Astrocyte (in vitro differentiated cells and primary cell): ENCODE data around the gene MACO1. TPM values are rescaled to one million over a fixed set of nuclear protein-coding genes. Genes with fewer than 3 reads are reported as not detected.
A peak's percentile ranks its signal among the peaks of the same experiment; 100 is the strongest.

Experiments
- DNase-seq: peaks from one replicate; pipeline ENCODE4 v3.0.0-alpha.2; 2010; ENCODE audit warnings: low read depth
- FAIRE-seq: peaks from 2 replicates; lab custom pipeline; 2011; peaks lifted over from hg19 to GRCh38; lab: Jason Lieb, UNC
- H2AFZ ChIP-seq: 2 replicates; pipeline ENCODE4 v1.6.0; 2012; ENCODE audit warnings: low read depth, low read length, inconsistent platforms
- H3K27ac ChIP-seq: 2 replicates; pipeline ENCODE4 v1.5.1; 2011; ENCODE audit warnings: low read depth, low read length, inconsistent platforms
- H3K27me3 ChIP-seq: 2 replicates; pipeline ENCODE4 v1.6.0; 2011; ENCODE audit warnings: low read length, inconsistent platforms; ENCODE audit not compliant: insufficient read depth
- H3K36me3 ChIP-seq: 2 replicates; pipeline ENCODE4 v1.5.1; 2011; ENCODE audit warnings: low read length, inconsistent platforms; ENCODE audit not compliant: insufficient read depth
- H3K4me1 ChIP-seq: 2 replicates; pipeline ENCODE4 v1.5.1; 2011; ENCODE audit warnings: low read length, inconsistent platforms; ENCODE audit not compliant: insufficient read depth
- H3K4me2 ChIP-seq: 2 replicates; pipeline ENCODE4 v1.6.0; 2012; ENCODE audit warnings: low read length, inconsistent platforms
- H3K4me3 ChIP-seq: 2 replicates; pipeline ENCODE4 v1.5.1; 2011; ENCODE audit warnings: low read depth, mild to moderate bottlenecking, low read length, inconsistent platforms; ENCODE audit not compliant: insufficient read depth
- H3K79me2 ChIP-seq: 2 replicates; pipeline ENCODE4 v1.6.0; 2012; ENCODE audit warnings: mild to moderate bottlenecking, low read length, inconsistent platforms; ENCODE audit not compliant: insufficient read depth
- H3K9ac ChIP-seq: 2 replicates; pipeline ENCODE4 v1.6.0; 2012; ENCODE audit warnings: mild to moderate bottlenecking, low read length, inconsistent platforms
- H3K9me3 ChIP-seq: 2 replicates; pipeline ENCODE4 v1.5.1; 2012; ENCODE audit warnings: low read depth, mild to moderate bottlenecking, low read length, inconsistent platforms; ENCODE audit not compliant: insufficient read depth
- H4K20me1 ChIP-seq: 2 replicates; pipeline ENCODE4 v1.6.0; 2012; ENCODE audit warnings: low read length, inconsistent platforms; ENCODE audit not compliant: insufficient read depth
- H3K27ac Mint-ChIP-seq: one replicate; pipeline ENCODE4 v1.8.0; 2021; ENCODE audit warnings: mild to moderate bottlenecking, mixed read lengths; ENCODE audit not compliant: unreplicated experiment
- H3K27me3 Mint-ChIP-seq: one replicate; pipeline ENCODE4 v1.8.0; 2021; ENCODE audit warnings: low read depth, mixed read lengths; ENCODE audit not compliant: unreplicated experiment
- H3K36me3 Mint-ChIP-seq: one replicate; pipeline ENCODE4 v1.8.0; 2021; ENCODE audit warnings: low read depth, mixed read lengths; ENCODE audit not compliant: unreplicated experiment
- H3K4me1 Mint-ChIP-seq: one replicate; pipeline ENCODE4 v1.8.0; 2021; ENCODE audit warnings: low read depth, mixed read lengths; ENCODE audit not compliant: unreplicated experiment
- H3K4me3 Mint-ChIP-seq: one replicate; pipeline ENCODE4 v1.8.0; 2021; ENCODE audit warnings: mild to moderate bottlenecking, moderate library complexity, mixed read lengths; ENCODE audit not compliant: unreplicated experiment
- H3K9me3 Mint-ChIP-seq: one replicate; pipeline ENCODE4 v1.8.0; 2021; ENCODE audit warnings: mild to moderate bottlenecking, mixed read lengths; ENCODE audit not compliant: unreplicated experiment
- EZH2 ChIP-seq: IDR thresholded peaks from 2 replicates; pipeline ENCODE4 v1.6.1; 2012; ENCODE audit warnings: mild to moderate bottlenecking, low read length, inconsistent platforms; ENCODE audit not compliant: insufficient read depth
- total RNA-seq: library from RNA; stranded (reverse); gene quantifications from 2 replicates; pipeline ENCODE4 v1.2.1, GENCODE V29; 2021
- TF ChIP-seq, protein P1 (sequence below): IDR thresholded peaks from 2 replicates; pipeline ENCODE4 v1.5.1; 2011; ENCODE audit warnings: low read depth, mild to moderate bottlenecking, inconsistent platforms, low read length, moderate library complexity; ENCODE audit not compliant: insufficient read depth

MACO1 gene
- total RNA-seq, 1 donor from 2014 or later: 31.8 TPM

GRCh38 chr1:25520446-25521061 lies 89.9 kb downstream of the MACO1 start:
- Histone ChIP-seq H3K27me3 (peaks cover 10% of the 10 kb centered on the region), H2AFZ (no peak overlapping the region), H3K9ac (no peak overlapping the region), H3K79me2 (no peaks in the 10 kb centered on the region), H4K20me1 (no peaks in the 10 kb centered on the region), H3K4me3 (no peak overlapping the region), H3K4me1 (no peaks in the 10 kb centered on the region), H3K27ac (no peak overlapping the region), H3K9me3 (peaks cover 7% of the 10 kb centered on the region), H3K4me2 (no peak overlapping the region), H3K36me3 (no peaks in the 10 kb centered on the region)
- TF ChIP-seq EZH2: no peak
- TF ChIP-seq, protein P1, sequence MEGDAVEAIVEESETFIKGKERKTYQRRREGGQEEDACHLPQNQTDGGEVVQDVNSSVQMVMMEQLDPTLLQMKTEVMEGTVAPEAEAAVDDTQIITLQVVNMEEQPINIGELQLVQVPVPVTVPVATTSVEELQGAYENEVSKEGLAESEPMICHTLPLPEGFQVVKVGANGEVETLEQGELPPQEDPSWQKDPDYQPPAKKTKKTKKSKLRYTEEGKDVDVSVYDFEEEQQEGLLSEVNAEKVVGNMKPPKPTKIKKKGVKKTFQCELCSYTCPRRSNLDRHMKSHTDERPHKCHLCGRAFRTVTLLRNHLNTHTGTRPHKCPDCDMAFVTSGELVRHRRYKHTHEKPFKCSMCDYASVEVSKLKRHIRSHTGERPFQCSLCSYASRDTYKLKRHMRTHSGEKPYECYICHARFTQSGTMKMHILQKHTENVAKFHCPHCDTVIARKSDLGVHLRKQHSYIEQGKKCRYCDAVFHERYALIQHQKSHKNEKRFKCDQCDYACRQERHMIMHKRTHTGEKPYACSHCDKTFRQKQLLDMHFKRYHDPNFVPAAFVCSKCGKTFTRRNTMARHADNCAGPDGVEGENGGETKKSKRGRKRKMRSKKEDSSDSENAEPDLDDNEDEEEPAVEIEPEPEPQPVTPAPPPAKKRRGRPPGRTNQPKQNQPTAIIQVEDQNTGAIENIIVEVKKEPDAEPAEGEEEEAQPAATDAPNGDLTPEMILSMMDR: peak; percentile 80
- FAIRE-seq (no peak), DNase-seq (no peak)
- Mint-ChIP-seq H3K27me3 (peaks cover 21% of the 10 kb centered on the region), H3K27ac (peak overlapping the region; percentile 53), H3K4me3 (no peak overlapping the region), H3K9me3 (peaks cover 4% of the 10 kb centered on the region), H3K36me3 (no peaks in the 10 kb centered on the region), H3K4me1 (no peaks in the 10 kb centered on the region)

DNA sequence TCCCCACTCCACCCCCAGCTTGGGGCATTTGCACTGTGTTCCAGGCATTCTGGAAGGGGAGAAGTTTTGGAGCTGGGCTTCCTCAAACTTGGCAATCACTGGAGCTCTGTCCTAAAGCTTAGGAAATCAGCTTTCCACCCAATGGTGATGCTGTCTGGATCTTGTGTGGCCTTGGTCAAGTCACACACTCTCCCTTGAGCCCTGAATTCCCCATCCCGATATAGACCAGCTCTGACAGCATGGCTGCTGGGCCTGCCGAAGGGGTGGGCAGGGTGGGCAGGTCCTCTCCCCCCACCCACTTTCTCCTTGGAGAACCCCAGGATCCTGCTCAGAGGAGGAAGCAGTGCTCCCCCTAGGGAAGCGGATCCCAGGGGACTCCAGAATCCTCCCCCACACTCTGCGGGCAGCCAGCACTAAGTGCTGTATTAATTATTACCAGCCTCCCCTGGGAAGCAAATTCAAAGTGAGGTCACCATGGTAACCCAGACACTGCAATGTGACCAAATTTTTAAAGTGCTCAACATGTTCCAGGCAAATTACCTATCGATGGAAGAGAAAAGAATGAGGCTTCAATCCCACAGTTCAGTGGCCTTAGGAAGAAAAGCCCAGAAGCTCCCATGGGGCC lies 91.4 kb downstream of the MACO1 start:
- no peak overlapping the region for H3K9ac ChIP-seq
- no peaks in the 10 kb centered on the region for H3K36me3 ChIP-seq
- H3K9me3 ChIP-seq: peaks cover 7% of the 10 kb centered on the region
- H3K4me2 ChIP-seq: no peak overlapping the region
- H3K36me3 Mint-ChIP-seq: no peaks in the 10 kb centered on the region
- peaks cover 10% of the 10 kb centered on the region for H3K27me3 ChIP-seq
- H3K27me3 Mint-ChIP-seq: peaks cover 22% of the 10 kb centered on the region
- H3K4me1 Mint-ChIP-seq: no peaks in the 10 kb centered on the region
- no peaks in the 10 kb centered on the region for H4K20me1 ChIP-seq
- FAIRE-seq: no peak
- no peaks in the 10 kb centered on the region for H3K79me2 ChIP-seq
- no peak overlapping the region for H3K4me3 ChIP-seq
- H3K27ac Mint-ChIP-seq: no peak overlapping the region
- H2AFZ ChIP-seq: no peak overlapping the region
- H3K4me1 ChIP-seq: no peaks in the 10 kb centered on the region
- DNase-seq: no peak
- no peak for TF ChIP-seq EZH2
- TF ChIP-seq, protein P1: no peak
- no peak overlapping the region for H3K27ac ChIP-seq
- H3K4me3 Mint-ChIP-seq: no peak overlapping the region
- peaks cover 4% of the 10 kb centered on the region for H3K9me3 Mint-ChIP-seq

DNA sequence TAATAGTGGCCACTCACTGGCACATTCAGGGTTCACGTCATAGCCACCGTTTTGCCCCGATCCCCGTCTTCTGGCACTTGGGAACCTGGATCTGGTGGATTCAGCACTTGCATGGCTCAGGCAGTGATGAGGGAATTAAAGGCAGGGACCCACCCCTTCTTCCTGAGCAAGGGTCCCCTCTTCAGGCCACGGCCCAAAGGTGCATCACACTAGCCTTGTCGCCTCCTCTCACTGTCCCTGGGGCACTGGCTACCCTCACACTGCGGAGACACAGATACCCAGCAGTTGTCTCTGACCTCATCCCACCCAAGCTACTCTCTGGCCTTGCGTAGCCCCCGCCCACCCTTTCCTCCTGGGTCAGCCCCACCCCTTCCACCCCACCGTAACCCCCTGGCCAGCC lies 92.8 kb downstream of the MACO1 start:
- Mint-ChIP-seq H3K27ac (peak overlapping the region; percentile 34), H3K4me3 (no peak overlapping the region), H3K36me3 (no peaks in the 10 kb centered on the region), H3K9me3 (peaks cover 4% of the 10 kb centered on the region), H3K4me1 (no peaks in the 10 kb centered on the region), H3K27me3 (peaks cover 22% of the 10 kb centered on the region)
- TF ChIP-seq, protein P1: peak; percentile 24
- TF ChIP-seq EZH2: no peak
- Histone ChIP-seq H3K79me2 (no peaks in the 10 kb centered on the region), H3K27me3 (peaks cover 10% of the 10 kb centered on the region), H2AFZ (no peak overlapping the region), H3K4me3 (no peak overlapping the region), H3K36me3 (no peaks in the 10 kb centered on the region), H3K4me1 (no peaks in the 10 kb centered on the region), H4K20me1 (no peaks in the 10 kb centered on the region), H3K9ac (no peak overlapping the region), H3K27ac (no peak overlapping the region), H3K4me2 (no peak overlapping the region), H3K9me3 (peaks cover 7% of the 10 kb centered on the region)
- no peak for DNase-seq
- FAIRE-seq: no peak
